MCF 10A (cell line): ENCODE data around the gene METTL5. TPM values are rescaled to one million over a fixed set of nuclear protein-coding genes. Genes with fewer than 3 reads are reported as not detected.

Experiments
- BruUV-seq: library from RNA; stranded (reverse); fragments of 400-500 nt; replicated peaks from 2 replicates; lab custom pipeline; 2021; lab: Mats Ljungman, UMichigan
- CTCF ChIA-PET: fragments of 300-600 bp; sonication (Branson Sonifier 250); formaldehyde crosslinking; extraction: SDS; loops from one replicate; lab custom pipeline; 2021; ENCODE audit warnings: antibody characterized with exemption, inconsistent platforms; lab: Yijun Ruan, JAX
- POLR2A ChIA-PET: fragments of 300-600, 350-650 bp; sonication (Branson Sonifier 250); formaldehyde crosslinking; extraction: SDS; loops from one replicate; lab custom pipeline; 2020; ENCODE audit warnings: antibody characterized with exemption, inconsistent platforms; lab: Yijun Ruan, JAX
- DNase-seq: peaks from one replicate; pipeline ENCODE4 v3.0.0-alpha.2; 2018; ENCODE audit not compliant: unreplicated experiment
- H3K27ac Mint-ChIP-seq: one replicate; pipeline ENCODE4 v1.8.0; 2022; ENCODE audit warnings: mild to moderate bottlenecking, low read depth, mixed read lengths; ENCODE audit not compliant: unreplicated experiment
- H3K27me3 Mint-ChIP-seq: one replicate; pipeline ENCODE4 v1.8.0; 2022; ENCODE audit warnings: mixed read lengths; ENCODE audit not compliant: insufficient read depth, unreplicated experiment
- H3K36me3 Mint-ChIP-seq: one replicate; pipeline ENCODE4 v1.8.0; 2022; ENCODE audit warnings: mild to moderate bottlenecking, moderate library complexity, mixed read lengths; ENCODE audit not compliant: insufficient read depth, unreplicated experiment
- H3K4me1 Mint-ChIP-seq: one replicate; pipeline ENCODE4 v1.8.0; 2022; ENCODE audit warnings: mixed read lengths; ENCODE audit not compliant: insufficient read depth, unreplicated experiment
- H3K4me3 Mint-ChIP-seq: one replicate; pipeline ENCODE4 v1.8.0; 2022; ENCODE audit warnings: mild to moderate bottlenecking, moderate library complexity, mixed read lengths; ENCODE audit not compliant: unreplicated experiment
- H3K9me3 Mint-ChIP-seq: one replicate; pipeline ENCODE4 v1.8.0; 2022; ENCODE audit warnings: mixed read lengths; ENCODE audit not compliant: unreplicated experiment
- intact Hi-C: fragments of 100-400 bp; cut with micrococcal nuclease; formaldehyde crosslinking; loops from 2 replicates; pipeline ENCODE4 v1.14.1; 2022
- total RNA-seq: library from RNA; stranded (reverse); gene quantifications from 2 replicates; pipeline ENCODE4 v1.2.3, GENCODE V29; 2022
- TF ChIP-seq, protein P1 (sequence below): fragments of 200-600 bp; IDR thresholded peaks from one replicate; pipeline ENCODE4 v1.8.0; 2022; ENCODE audit warnings: antibody characterized with exemption, mild to moderate bottlenecking; ENCODE audit not compliant: unreplicated experiment

The METTL5 gene
- total RNA-seq, 1 experiment from 2014 or later = 109 TPM

DNA sequence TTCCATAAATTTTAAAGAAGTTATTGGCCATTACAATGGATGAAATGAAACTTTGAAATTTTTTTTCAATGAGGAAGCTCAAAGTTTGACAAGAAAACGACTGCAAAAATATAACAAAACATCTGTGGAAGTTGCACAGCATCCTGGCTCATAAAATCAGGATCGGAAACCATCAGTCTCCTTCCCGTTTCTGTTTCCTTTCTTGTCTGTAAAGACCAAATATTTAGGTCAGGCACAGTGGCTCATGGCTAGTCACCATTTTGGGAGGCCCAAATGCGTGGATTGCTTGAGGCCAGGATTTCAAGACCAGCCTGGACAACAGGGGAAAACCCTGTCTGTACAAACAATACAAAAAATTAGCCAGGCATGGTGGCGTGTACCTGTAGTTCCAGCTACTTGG is 53.7 kb downstream of the METTL5 start:
- no peak overlapping the region for H3K27ac Mint-ChIP-seq
- ChIA-PET POLR2A (interaction anchor here (0.6 to 1.2 kb wide), 2 partner anchors 11 to 80 kb away, joined by 3 read pairs; no protein-coding TSS in a partner anchor), CTCF (interaction anchor here (0.7 to 0.9 kb wide), 2 partner anchors 28 to 167 kb away, joined by 3 to 4 read pairs; partner anchors contain the start of gene SSB)
- H3K4me3 Mint-ChIP-seq = no peak overlapping the region
- H3K9me3 Mint-ChIP-seq = no peaks in the 10 kb centered on the region
- BruUV-seq = no TSS peak
- TF ChIP-seq, protein P1, sequence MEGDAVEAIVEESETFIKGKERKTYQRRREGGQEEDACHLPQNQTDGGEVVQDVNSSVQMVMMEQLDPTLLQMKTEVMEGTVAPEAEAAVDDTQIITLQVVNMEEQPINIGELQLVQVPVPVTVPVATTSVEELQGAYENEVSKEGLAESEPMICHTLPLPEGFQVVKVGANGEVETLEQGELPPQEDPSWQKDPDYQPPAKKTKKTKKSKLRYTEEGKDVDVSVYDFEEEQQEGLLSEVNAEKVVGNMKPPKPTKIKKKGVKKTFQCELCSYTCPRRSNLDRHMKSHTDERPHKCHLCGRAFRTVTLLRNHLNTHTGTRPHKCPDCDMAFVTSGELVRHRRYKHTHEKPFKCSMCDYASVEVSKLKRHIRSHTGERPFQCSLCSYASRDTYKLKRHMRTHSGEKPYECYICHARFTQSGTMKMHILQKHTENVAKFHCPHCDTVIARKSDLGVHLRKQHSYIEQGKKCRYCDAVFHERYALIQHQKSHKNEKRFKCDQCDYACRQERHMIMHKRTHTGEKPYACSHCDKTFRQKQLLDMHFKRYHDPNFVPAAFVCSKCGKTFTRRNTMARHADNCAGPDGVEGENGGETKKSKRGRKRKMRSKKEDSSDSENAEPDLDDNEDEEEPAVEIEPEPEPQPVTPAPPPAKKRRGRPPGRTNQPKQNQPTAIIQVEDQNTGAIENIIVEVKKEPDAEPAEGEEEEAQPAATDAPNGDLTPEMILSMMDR = no peak
- H3K27me3 Mint-ChIP-seq = no peaks in the 10 kb centered on the region
- no peaks in the 10 kb centered on the region for H3K36me3 Mint-ChIP-seq
- intact Hi-C loops = no loop called here
- H3K4me1 Mint-ChIP-seq = peaks cover 5% of the 10 kb centered on the region
- no peak for DNase-seq

- H3K4me3 Mint-ChIP-seq = no peak overlapping the region
- BruUV-seq = no TSS peak
- intact Hi-C loops = no loop called here
- ChIA-PET CTCF (interaction anchor here (0.6 to 1.2 kb wide), 8 partner anchors 10 to 879 kb away, joined by 3 to 6 read pairs (median 3); no protein-coding TSS in a partner anchor), POLR2A (no interaction called here)
- no peaks in the 10 kb centered on the region for H3K4me1 Mint-ChIP-seq
- no peak overlapping the region for H3K27ac Mint-ChIP-seq
- TF ChIP-seq, protein P1 = no peak
- no peaks in the 10 kb centered on the region for H3K36me3 Mint-ChIP-seq
- H3K27me3 Mint-ChIP-seq = no peaks in the 10 kb centered on the region
- no peak for DNase-seq
- no peaks in the 10 kb centered on the region for H3K9me3 Mint-ChIP-seq
Observed at GRCh38 chr2:169768262-169768995, 56.3 kb downstream of the METTL5 start.

GRCh38 chr2:169767243-169767888 is 57.3 kb downstream of the METTL5 start:
- TF ChIP-seq, protein P1 = peak; percentile 44
- ChIA-PET POLR2A (no interaction called here), CTCF (interaction anchor here (0.6 to 1.2 kb wide), 6 partner anchors 21 to 832 kb away, joined by 3 to 6 read pairs (median 3); no protein-coding TSS in a partner anchor)
- DNase-seq = peak; percentile 70
- Mint-ChIP-seq H3K4me1 (no peaks in the 10 kb centered on the region), H3K27ac (no peak overlapping the region), H3K9me3 (no peaks in the 10 kb centered on the region), H3K4me3 (no peak overlapping the region), H3K27me3 (no peaks in the 10 kb centered on the region), H3K36me3 (no peaks in the 10 kb centered on the region)
- BruUV-seq = no TSS peak
- intact Hi-C loops = no loop called here

- peak; percentile 70 for DNase-seq
- no peaks in the 10 kb centered on the region for H3K27me3 Mint-ChIP-seq
- TF ChIP-seq, protein P1 = no peak
- no peaks in the 10 kb centered on the region for H3K4me1 Mint-ChIP-seq
- H3K36me3 Mint-ChIP-seq = no peaks in the 10 kb centered on the region
- ChIA-PET POLR2A (interaction anchor here (1.1 to 1.6 kb wide), 2 partner anchors 31 to 53 kb away, joined by 3 to 4 read pairs; no protein-coding TSS in a partner anchor), CTCF (interaction anchor here (0.6 to 1.6 kb wide), 11 partner anchors 9 to 626 kb away, joined by 3 to 10 read pairs (median 3); no protein-coding TSS in a partner anchor)
- no peak overlapping the region for H3K4me3 Mint-ChIP-seq
- no peaks in the 10 kb centered on the region for H3K9me3 Mint-ChIP-seq
- intact Hi-C loops = no loop called here
- no TSS peak for BruUV-seq
- H3K27ac Mint-ChIP-seq = no peak overlapping the region
Observed at GRCh38 chr2:169765523-169765922, 59.2 kb downstream of the METTL5 start.
